Inferior parietal cortex (tissue), 1 donor: ENCODE results near the gene TRMU.
A peak's percentile ranks its signal among the peaks of the same experiment; 100 is the strongest.

Experiments used
- DNase-seq: peaks from one replicate; pipeline ENCODE4 v3.0.0-alpha.2; 2016; ENCODE audit errors: extremely low spot score

TRMU gene, protein sequence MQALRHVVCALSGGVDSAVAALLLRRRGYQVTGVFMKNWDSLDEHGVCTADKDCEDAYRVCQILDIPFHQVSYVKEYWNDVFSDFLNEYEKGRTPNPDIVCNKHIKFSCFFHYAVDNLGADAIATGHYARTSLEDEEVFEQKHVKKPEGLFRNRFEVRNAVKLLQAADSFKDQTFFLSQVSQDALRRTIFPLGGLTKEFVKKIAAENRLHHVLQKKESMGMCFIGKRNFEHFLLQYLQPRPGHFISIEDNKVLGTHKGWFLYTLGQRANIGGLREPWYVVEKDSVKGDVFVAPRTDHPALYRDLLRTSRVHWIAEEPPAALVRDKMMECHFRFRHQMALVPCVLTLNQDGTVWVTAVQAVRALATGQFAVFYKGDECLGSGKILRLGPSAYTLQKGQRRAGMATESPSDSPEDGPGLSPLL

DNA sequence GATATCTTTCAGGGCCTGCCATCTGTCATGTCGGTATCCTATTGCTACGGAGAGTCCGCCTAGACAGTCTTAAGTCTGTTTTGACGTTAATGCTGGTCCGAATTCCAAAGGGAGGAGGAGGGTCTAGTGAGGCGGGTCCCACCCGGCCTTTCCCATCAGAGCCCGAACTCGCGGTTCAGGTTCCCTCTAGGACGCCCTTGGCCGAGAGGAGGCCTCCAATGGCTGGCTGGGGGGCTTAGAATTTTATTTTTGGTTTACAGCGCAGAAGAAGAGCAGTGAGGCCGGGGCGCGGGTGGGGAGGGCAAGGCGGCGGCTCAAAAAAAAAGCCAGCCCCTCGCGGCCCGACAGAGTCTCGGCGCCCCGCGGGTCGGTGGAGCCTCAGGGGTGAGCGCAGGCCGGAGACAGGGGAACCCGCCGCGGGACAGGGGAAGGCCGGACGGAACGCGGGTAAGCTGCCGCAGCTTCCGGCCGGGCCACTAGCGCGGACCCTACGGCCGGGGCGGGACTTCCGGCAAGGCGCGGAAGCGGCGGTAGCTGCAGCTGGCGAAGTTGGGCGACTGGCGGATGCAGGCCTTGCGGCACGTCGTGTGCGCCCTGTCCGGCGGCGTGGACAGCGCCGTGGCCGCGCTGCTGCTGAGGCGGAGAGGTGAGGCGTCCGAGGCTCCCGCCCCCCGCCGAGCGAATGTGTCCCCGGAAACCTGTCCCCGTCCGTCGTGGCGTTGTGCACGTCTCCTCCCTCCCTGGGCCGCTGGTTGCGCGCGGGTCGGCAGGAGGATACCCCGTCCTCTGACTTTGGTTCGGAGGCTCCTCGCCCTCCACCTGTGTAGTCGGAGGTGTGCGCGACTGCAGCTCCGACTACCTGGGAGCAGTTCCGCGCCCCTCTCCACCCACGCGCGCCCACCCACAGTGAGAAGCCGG is at the start of gene TRMU:
TSS of gene TRMU (plus strand) at position 514 of the 918 bp plus-strand sequence. CDS start at position 565, 51 bp downstream.
- peak; percentile 80 for DNase-seq

DNA sequence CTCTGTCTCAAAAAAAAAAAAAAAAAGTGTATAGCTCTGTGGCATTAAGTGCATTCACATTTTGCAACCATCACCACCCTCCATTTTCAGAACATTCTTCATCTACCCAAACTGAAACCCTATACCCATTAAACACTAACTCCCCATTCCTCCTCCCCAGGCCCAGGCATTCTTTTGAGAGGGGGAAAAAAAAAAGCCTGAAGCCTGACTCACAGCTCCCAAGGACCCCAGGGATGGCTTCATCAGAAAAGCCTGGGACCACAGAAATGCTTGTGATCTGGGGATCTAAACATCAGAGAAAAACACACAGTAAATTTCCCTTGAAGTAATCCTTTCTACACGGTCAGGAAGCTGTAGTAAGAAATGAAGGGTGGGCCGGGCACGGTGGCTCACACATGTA is 49.5 kb upstream of the TRMU start:
- no peak for DNase-seq

GRCh38 chr22:46286941-46287872 is 48.3 kb upstream of the TRMU start:
- DNase-seq = no peak

DNA sequence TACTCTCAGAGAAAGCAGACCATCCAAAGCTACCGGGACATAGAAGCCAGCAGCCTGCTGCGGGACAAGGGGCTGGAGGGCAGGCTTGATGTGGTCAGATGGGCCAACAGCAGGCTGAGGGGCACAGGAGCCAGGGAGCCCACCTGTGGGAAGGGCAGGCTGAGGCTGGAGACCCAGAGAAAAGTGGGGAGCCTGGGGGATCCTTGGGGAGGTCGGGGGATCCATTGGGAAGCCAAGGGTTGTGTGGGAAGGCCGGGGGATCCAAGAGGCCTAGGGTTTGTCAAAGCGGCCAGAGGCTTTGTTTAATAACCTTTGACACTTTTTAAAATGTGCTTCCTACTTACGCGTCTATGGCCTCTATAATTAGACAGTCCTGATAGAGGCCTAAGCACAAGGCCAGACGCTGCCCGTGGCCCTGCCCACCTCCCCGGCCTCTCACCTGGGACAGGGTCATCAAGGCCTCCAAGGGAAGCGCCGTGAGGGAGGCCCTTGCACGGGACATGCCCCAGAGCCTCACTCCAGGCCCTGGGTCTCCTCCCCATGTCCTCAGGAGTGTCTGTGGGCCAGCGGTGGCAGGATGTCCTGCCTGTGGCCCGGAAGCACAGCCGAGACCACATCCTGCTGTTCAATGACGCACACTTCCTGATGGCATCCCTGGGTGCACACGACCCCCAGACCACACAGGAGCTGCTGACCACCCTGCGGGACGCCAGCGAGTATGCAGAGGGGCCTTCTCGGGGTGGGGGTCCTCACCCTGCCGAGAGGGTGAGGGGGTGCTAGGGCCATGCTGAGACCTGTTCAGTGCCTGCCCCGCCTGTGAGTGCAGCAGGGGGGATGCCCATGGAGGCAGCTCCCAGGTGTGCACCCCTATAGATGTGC is 47.4 kb upstream of the TRMU start:
- DNase-seq = no peak

DNA sequence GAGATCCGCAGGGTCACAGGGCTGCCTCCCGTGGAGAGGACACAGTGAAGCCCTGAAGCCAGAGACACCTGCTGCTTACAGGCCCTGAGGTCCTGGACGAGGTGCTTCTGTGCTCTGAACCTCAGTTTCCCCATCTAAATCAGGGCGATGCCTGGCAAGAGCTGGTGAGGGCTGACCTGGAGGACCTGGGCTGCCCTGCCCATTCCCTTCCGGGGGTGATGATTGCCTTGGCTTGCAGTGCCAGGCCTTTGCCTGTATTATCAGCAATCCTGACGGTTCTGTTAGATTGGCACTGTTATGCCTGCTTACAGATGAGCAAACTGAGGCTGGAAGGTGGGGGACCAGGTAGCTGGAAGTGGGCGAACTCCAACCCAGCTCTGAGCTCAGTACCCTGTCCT is 46.7 kb upstream of the TRMU start:
- no peak for DNase-seq

GRCh38 chr22:46289244-46289891 is 46.1 kb upstream of the TRMU start:
- DNase-seq = no peak

GRCh38 chr22:46290121-46290842 is 45.2 kb upstream of the TRMU start:
- DNase-seq = no peak

DNA sequence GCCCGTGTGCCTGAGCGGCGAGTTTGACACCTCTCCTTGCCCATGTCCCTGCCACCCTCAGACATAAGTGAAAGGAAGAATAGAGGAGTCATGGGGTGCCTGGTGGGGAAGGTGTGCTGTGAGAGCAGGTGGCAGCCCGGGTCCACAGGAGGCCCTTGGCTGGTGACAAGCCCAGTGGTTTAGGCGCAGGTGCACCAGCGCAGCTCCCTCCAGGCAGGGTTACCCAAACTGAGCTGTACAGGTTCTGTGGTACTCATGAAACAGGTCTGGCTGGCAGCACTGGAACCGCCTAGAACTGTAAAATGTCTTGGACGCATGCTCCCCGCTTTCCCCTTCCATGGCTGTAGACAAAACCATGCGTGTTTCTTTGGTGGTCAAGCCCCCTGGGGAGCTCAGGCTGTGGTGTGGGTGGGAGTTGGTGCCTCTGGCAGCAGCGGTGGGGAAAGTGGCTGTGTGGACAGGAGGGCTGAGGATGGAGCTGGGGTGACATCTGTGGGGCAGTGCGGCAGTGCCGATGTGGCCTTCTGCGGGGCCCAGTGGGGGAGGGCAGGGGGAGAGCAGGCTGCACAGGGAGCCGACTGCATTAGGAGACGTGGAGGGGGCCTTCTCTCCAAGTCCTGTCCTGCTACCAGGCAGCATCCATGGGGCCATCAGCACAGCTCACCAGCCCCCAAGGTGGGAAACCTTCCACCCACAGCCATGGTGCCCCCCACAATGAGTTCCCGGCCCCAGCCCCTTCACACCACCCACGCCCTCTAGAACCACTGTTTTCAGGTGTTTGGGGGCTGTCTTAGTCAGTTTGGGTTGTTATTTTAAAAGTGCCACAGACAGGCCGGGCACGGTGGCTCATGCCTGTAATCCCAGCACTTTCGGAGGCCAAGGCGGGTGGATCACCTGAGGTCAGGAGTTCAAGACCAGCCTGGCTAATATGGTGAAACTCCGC is 44.4 kb upstream of the TRMU start:
- DNase-seq = no peak

GRCh38 chr22:46292173-46292572 is 43.3 kb upstream of the TRMU start:
- no peak for DNase-seq

GRCh38 chr22:46292732-46293131 is 42.8 kb upstream of the TRMU start:
- DNase-seq = no peak

GRCh38 chr22:46293577-46294260 is 41.8 kb upstream of the TRMU start:
- DNase-seq = peak; percentile 22

DNA sequence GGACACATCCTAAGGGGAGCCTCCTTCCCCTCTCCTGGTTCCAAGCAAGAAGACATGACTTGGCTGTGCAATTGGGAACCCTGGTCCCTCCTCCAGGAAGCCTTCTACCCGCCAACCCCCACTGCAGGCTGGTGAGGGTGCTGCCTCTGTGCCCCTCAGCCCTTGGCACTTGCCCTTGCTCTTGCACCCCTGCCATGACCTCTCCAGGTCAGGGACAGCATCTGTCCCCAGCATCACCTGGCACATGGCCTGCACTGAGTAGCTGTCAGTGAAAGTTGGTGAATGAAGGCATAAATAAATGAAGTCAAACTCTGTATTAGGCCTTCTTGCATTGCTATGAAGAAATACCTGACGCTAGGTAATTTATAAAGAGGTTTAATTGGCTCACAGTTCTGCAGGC is 40.7 kb upstream of the TRMU start:
- DNase-seq = no peak

- DNase-seq = no peak
These were observed 40.1 kb upstream of the TRMU start for GRCh38 chr22:46295277-46295971.

DNA sequence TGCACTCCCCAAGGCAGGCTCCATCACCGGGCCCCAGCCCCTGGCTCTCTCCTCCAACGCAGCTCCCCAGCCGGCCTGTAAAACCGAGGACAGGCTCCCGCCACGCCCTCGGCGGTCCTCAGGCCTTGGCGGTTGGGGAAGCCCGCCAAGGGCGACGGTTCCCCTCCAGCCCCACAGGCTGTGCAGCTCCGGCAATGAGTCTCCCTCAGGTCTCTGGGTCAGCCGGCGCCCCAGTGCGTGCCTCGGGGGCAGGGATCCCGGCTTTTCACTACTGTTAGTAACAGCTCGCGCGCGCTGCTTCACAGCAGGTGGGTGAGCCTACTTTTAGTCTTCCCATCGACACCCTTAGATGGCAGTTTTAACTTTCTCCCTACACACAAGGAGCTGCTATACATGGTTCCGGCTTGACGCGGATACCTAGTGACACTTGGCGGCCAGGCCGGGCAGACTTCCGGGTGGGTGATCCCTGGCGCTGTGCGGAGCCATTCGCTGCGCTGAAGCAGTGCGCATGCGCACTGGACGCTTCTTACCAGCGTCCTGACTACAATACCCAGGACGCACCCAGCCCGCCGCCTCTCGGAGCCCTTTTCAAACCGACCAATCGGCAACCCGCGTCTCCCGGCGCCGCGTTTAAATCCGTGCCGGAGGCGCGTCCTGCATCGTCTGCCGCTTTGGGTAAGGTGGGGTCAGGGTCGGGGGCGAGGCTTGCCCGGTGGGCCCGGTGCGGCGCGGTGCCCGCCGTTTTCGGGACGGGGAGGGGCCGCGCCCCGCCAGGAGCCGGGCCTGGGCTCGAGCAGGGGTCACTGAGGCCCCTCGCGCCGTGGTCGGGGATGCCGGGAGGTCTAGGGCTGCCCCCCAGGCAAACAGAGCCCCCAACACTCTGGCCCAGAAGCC is 39.0 kb upstream of the TRMU start, which contains the start of gene GTSE1:
TSS of gene GTSE1 (plus strand) at position 614 of the 894 bp plus-strand sequence. CDS start 531 bp downstream, outside the sequence.
- DNase-seq = peak; percentile 96

GRCh38 chr22:46297151-46297812 is 38.2 kb upstream of the TRMU start:
- no peak for DNase-seq
